GM21447 (cell line): ENCODE data around the gene AZIN2.
"Not testable (repeated sequence)": the region's sequence is repeated elsewhere in the genome, so short reads cannot be mapped to it uniquely, and the experiment has no call there.

Experiments
- ATAC-seq: cut with Tn5 transposase; IDR thresholded peaks from one replicate; pipeline ENCODE4 v1.9.1; 2021; ENCODE audit not compliant: unreplicated experiment

Gene AZIN2

DNA sequence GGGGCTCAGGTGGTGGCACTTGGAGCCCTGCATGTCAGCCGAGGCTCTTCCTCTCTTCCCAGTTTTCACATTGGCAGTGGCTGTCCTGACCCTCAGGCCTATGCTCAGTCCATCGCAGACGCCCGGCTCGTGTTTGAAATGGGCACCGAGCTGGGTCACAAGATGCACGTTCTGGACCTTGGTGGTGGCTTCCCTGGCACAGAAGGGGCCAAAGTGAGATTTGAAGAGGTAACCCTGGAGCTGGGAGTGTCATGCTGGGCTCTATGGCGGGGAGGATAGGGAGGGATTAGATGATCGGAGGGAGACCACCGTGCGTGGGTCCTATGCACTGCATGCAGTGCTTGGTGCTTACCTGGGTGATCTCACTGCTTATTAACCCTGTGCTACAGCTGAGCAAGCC, 13.5 kb downstream of the AZIN2 start:
- no peak for ATAC-seq

DNA sequence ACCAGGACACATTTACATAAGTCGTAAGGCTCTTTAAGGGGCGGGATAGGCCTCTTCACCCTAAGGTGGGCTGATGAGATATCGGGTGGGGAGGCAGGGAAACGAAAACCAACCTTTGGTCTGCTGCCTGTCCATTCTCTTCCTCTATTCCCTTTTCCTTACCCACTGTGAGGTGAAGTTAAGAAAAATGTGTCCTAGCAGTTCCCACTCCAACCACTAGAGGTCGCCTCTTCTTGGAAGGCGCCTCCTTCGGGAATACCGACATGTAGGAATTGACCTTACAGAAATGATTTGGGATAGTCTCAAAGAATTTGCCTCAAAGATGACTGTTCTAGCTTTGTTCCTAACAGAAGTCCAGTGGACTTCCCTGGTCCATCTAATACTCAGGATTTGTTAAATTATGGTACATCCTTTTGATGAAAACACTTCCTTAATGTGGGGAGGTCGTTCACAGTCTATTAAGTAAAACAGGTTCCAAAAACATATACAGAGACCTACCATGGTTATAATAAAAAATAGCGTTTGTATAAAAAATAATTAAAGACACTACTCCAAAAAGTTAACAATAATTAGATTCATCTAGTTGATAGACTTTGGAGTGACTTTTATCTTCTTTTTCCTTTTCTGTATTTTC, 14.1 kb downstream of the AZIN2 start:
- no peak for ATAC-seq

DNA sequence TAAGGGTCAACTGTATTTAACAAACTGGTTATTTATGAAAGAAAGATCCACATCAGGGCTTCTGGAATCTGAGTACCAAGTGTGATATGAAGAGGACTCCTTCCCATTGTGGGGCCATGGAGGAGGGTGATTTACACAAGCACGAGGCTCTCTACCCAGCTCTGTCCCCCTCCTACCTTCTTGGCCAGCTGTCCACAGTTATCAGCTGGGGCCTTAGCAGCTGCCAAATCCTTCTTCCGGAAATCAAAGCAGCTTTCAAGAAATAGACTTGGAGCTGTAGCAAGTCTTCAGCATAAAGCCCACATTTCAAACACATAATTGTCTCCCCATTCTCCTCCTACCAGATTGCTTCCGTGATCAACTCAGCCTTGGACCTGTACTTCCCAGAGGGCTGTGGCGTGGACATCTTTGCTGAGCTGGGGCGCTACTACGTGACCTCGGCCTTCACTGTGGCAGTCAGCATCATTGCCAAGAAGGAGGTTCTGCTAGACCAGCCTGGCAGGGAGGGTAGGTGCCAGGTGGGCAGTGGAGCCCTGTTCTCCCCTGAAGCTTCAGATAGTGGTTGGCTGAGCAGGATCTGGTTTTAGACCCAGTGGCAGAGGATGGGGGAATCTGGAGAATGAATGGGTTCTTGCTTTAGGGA, 15.5 kb downstream of the AZIN2 start:
- no peak for ATAC-seq

DNA sequence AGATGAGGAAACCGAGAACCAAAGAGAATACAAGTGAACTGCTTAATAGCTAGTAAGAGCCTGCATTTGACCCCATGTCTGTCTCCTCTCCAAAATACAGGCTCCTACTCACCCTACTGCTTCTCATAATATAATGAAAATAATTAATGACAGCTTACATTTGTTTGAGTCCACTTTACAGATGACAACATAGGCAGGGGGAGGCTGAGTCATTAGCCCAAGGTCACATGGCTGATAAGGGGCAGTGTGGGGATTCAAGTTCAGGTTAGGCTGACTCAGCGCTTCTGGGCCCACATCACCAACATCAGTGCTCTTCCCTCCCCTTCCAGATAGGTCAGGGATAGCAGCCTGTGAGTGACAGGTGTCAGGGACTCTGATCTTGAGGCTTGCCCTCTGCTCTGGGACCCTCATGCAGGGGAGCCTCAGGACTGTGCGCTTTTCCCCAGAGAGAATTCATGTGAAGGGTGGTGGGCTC, 16.2 kb downstream of the AZIN2 start:
- no peak for ATAC-seq

DNA sequence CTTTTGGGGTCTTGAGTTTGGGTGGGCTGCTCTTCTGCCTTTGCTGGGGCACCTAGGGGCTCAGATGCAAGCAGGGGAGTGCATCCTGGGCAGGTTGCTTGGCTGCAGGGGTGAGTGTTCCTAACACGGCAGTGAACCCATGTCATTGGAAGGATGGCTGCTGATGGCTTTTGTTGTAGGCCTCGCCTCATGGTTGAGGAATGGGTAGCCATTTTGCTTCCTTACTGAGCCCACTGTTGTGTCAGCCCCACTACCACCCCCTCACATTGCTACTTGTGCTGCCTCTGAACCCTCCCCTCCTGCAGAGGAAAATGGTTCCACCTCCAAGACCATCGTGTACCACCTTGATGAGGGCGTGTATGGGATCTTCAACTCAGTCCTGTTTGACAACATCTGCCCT, 16.8 kb downstream of the AZIN2 start:
- no peak for ATAC-seq

DNA sequence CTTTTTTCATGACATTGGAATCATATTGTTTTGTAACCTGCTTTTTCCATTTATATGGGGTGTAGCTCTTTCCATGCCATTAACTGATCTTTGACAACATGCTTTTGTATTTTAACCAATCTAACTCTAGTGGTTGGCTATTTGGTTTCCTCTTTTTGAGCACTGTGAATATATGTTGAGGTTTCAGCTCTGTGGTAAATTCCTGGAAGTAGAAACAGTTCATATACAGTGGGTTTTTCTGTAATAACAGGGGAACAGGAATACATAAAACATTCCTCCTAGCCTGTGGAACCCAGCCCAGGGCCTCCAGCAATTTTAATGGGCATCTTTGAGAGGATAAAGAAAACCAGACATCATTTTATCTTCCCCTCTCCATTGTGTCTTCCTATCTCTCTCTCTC, 17.4 kb downstream of the AZIN2 start:
- ATAC-seq, result no peak

DNA sequence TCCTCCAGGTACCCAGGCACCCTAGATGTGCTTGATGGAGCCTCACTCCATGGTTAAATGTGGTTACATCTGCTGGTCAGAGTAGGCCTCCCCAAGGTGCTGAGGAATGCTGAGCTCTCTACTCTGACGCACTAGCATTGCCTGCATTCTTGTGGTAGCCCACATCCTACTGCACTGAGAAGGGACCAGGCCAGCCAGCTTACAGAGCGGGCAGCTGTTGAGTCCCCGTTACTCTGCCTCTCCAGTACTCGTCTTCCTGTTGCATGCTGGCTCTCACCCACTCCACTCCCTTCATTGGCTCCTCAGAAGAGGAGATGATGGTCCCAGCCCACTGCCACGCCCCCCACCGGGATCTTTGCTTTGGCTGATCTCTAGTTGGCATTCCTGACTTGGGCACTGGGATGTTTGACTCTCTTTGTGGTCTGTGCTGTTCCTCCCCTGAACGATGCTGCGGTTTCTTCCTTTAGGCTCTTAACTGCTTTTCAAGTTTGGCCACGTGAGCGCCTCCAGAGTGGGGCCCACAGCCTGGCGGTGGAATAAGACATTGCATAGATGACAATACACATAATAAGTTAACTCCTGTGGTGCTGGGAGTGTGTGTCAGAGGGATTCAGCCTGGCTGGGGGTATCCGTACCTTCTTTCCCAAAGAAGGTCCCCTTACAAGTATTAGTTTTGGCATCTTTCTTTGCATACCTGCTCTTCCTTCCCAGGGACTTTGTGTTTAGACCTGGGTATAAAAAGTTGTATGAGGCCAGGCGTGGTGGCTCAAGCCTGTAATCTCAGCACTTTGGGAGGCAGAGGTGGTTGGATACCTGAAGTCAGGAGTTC, 18.6 kb downstream of the AZIN2 start:
- ATAC-seq, result peak; percentile 82

DNA sequence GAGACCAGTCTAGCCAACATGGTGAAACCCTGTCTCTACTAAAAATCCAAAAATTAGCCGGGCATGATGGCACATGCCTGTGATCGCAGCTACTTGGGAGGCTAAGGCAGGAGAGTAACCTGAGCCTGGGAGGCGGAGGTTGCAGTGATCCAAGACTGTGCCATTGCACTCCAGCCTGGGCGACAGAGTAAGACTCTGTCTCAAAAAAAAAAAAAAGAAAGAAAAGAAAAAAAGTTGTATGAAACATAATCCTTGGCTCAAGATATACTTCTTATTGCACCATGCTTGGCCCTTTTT, 19.1 kb downstream of the AZIN2 start:
- not testable (repeated sequence) for ATAC-seq

DNA sequence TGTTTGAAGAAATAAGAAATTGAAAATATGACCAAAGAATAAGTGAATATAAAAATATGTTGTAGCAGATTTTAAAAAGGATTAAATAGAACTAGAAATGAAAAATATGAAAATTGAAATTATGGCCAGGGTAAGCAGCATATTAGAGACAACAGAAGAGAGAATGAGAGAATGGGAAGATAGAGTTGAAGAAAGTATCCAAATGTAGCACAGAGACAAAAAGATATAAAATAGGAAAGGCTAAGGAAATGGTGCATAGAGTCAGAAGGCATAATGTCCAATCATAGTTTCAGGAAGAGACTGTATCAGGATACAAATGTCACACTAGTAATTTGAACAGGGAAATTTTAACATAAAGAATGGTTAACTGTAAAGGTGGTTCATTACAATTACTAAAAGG, 29.5 kb downstream of the AZIN2 start:
- no peak for ATAC-seq

DNA sequence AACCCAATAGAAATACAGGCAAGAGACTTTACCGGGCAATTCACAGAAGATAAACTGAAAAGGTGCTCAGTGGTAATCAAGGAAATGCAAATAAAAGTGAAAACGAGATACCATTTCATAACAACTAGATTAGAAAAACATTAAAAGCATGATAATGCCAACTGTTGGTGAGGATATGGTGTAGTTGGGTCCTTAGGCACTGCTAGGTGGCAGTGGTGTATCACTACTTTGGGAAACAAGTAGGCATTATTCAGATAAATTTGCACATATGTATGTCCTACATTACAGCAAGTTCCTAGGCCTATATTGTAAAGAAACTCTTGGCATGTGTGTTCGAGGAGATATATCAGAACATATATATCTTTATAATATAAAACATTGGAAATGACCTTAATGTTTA, 31.0 kb downstream of the AZIN2 start:
- no peak for ATAC-seq

DNA sequence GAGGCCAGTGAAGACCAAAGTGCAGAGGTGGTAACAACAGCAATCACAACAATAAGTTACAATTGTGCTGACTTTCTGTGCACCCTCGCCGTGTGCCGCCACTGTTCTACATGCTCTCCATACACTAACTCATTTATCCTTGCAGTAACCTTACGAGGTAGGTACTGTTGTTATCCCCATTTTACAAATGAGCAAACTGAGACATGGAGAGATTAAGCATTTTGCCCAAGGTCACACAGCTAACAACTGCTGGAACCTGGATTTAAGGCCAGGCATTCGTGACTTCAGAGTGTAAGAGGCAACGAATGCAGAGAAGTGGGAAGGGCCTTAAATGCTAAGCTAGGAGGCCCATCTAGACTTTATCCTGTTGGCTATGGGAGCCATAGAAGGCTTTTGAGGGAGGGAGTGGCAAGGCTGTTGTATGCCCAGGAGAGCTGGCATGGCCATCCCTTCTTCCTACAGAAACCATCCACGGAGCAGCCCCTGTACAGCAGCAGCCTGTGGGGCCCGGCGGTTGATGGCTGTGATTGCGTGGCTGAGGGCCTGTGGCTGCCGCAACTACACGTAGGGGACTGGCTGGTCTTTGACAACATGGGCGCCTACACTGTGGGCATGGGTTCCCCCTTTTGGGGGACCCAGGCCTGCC, 36.6 kb downstream of the AZIN2 start:
- no peak for ATAC-seq

DNA sequence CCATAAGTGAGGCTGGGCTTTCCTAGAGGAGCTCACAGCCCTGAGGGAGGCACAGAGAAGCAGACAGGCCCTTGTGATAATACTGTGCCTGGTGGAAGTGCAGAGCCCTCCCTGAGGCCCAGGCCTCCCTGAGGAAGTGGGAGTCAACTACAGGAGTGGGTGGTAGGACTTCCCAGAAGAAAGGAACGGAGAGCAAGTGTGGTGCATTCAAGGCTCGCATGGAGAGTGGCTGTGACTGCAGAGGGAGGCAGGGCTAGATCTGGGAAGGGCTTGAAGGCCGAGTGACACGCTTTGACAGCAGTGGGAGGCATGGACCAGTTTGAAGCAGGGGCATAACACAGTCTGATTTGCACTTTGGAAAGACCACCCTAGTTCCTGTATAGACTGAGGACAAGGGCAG, 37.3 kb downstream of the AZIN2 start:
- ATAC-seq, result no peak

DNA sequence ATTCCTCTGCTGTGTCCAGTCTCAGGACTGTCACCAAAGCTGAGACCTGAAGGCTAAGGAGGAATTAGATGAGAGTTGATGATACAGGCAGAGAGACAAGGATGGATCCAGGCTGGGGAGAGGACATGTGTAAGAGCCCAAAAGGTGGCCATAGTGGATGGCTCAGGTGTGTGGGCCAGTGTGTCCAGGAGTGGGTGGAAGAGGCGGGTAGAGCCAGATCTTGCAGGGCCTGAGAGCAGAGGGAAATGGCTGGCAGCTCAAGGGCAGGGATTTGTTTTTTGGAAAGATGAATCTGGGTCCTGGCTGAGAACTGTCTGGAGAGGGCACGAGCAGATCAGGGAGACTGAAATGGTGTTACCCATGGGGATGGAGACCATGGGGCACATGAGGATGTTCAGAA, 38.1 kb downstream of the AZIN2 start:
- no peak for ATAC-seq

DNA sequence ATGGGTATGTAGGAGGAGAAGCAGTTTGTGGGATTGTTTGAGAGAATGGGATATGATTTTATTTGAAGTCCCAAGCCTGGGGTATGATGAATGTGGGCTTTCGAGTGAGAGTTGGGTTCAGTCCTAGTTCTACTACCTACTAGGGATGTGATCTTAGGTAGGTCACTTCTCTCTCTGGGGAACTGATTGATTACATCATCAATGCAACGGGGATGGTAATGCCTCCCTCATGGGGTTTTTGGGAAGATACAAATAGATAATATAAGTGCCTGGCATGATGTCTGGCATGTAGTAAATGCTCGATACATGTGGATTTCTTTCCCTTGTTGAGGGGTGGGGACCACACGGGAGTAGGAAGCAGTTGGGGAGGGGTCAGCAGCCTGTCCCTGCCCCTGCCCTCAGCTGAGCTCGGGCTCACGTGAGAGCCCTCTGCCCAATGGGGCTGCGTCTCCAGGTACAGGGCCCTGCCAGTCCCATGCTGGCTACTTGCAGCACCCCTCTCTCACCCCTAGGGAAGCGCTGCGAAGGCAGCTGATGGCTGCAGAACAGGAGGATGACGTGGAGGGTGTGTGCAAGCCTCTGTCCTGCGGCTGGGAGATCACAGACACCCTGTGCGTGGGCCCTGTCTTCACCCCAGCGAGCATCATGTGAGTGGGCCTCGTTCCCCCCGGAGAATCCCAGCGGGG, 38.7 kb downstream of the AZIN2 start:
- no peak for ATAC-seq

DNA sequence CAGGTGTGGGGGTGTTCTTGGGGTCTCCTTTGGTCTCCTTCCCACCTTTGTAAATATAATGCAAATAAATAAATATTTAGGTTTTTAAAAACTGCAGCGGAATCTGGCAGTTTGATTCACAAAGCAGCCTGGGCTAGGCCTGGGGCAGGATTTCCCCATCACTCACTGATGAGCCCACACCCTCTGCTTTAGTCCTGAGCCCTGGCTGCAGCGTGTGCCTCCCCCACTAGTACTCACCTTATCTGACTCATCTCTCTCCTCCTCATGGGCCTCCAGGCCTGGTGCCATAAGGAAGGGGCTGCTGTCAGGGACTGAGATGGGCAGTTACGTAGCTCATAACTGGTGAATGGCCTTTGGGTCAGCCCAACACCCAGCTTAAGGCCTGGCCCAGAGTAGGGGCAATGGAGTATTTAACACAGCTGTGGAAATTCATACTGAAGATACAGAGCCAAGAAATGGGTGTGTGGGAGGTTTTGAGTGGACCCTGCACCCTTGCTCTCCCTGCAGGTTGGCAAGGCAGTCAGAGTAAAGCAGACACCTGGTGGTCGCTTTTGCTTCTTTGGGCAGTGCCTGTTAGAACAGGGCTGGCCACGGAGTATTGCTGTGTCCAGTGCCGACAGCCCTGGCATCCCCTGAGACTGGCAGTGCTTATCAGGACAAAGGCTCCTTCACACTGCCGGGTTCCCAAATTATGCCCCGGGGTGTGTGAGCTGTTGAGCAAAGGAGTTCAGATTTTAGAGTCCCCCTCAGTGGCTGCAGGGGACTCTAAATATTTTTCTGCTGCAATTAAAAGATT, 39.7 kb downstream of the AZIN2 start:
- no peak for ATAC-seq

DNA sequence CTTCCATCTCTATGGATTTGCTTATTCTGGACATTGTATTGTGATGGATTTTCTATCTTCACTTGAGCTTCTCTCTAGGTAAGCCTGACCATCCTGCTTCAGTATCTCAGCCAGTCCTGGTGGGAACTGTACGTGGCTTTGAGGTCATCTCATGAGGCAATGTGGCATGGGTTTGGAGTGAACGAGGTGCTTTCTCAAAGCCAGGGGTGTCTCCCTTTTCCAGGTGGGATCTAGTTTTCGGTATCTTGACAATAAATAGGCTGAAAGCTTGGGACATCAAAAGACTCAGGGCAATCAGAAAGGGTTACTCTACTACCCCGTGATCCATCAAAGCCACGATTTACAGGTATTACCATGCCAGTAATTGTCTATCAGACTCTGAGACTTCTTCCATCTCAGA, 40.8 kb downstream of the AZIN2 start:
- ATAC-seq, result no peak

DNA sequence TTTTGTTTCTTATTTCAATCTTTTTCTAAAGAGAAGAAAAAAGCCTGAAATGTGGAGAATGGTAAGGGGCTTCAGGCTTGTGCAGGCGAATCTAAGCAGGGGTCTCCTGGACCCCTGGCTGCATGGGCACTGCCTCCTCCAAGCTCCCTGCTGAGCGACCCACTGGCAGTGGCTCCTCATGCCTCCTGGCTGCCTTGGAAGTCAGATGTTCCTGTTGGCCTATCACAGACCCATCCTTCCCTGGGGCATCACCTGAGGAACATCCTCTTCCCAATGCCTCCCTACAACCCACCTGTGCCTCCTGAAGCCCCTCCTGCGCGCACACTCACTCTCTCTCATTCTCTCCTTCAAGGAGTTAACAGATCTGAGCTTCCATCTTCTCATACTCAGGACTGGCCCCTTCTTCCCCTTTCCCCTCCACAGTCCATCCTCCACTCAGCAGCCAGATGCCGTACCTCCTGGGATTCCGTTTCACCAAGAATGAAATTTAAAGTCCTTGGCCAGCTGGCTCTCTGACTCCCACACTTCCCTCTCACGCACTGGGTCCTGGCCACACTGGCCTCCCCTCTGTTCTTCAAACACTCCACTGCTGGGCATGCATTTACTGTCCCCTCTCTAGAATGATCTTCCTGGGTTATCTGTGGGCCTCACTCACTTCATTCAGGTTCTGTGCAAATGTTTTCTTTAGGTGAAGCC, 41.7 kb downstream of the AZIN2 start:
- no peak for ATAC-seq

DNA sequence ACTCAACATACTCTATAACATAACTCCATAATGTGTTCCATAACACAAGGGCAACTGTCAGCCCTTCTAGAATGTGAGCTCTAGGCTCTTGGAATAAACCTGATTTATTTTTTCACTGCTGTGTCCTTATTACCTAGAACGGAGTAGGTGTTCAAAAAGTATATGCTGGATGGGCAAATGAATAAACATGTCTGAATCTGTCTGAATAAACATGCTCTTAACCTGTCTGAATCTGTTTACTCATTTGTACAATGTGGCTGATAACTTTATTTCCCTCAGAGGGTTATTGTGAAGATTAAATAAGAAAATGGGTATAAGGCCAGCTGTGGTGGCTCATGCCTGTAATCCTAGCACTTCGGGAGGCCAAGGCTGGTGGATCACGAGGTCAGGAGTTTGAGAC, 42.3 kb downstream of the AZIN2 start:
- ATAC-seq, result no peak

DNA sequence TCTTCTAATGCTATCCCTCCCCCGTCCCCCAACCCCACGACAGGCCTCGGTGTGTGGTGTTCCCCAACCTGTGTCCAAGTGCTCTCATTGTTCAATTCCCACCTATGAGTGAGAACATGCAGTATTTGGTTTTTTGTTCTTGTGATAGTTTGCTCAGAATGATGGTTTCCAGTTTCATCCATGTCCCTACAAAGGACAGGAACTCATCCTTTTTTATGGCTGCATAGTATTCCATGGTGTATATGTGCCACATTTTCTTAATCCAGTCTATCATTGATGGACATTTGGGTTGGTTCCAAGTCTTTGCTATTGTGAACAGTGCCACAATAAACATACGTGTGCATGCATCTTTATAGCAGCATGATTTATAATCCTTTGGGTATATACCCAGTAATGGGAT, 43.7 kb downstream of the AZIN2 start:
- not testable (repeated sequence) for ATAC-seq
